RKO (cell line): ENCODE results near the gene SOS2.
"Not testable (repeated sequence)": the region's sequence is repeated elsewhere in the genome, so short reads cannot be mapped to it uniquely, and the experiment has no call there.

Experiments used
- DNase-seq: peaks from one replicate; pipeline ENCODE4 v3.0.0-alpha.2; 2016; ENCODE audit warnings: low spot score

The SOS2 gene

GRCh38 chr14:50225974-50226297 lies 5.4 kb downstream of the SOS2 start:
- DNase-seq, result no peak

GRCh38 chr14:50225067-50225973 lies 6.1 kb downstream of the SOS2 start:
- peak; percentile 15 for DNase-seq

- DNase-seq, result no peak
Measured at GRCh38 chr14:50222055-50222613, 9.2 kb downstream of the SOS2 start.

GRCh38 chr14:50218501-50218900 lies 12.9 kb downstream of the SOS2 start:
- DNase-seq, result no peak

GRCh38 chr14:50215416-50215815 lies 16.0 kb downstream of the SOS2 start:
- DNase-seq, result no peak

GRCh38 chr14:50213795-50214194 lies 17.6 kb downstream of the SOS2 start:
- DNase-seq, result no peak

GRCh38 chr14:50212726-50213125 lies 18.7 kb downstream of the SOS2 start:
- no peak for DNase-seq

- no peak for DNase-seq
Measured at GRCh38 chr14:50210074-50210473, 21.3 kb downstream of the SOS2 start.

GRCh38 chr14:50198499-50198898 lies 32.9 kb downstream of the SOS2 start:
- DNase-seq, result no peak

- DNase-seq, result no peak
Measured at GRCh38 chr14:50191499-50191898, 39.9 kb downstream of the SOS2 start.

- no peak for DNase-seq
Measured at GRCh38 chr14:50186107-50186506, 45.3 kb downstream of the SOS2 start.

GRCh38 chr14:50173891-50174290 lies 57.5 kb downstream of the SOS2 start:
- DNase-seq, result peak; percentile 15

- no peak for DNase-seq
Measured at GRCh38 chr14:50171895-50172294, 59.5 kb downstream of the SOS2 start.

- DNase-seq, result not testable (repeated sequence)
Measured at GRCh38 chr14:50167381-50167780, 64.0 kb downstream of the SOS2 start.

- no peak for DNase-seq
Measured at GRCh38 chr14:50156111-50156510, 75.3 kb downstream of the SOS2 start.

- DNase-seq, result no peak
Measured at GRCh38 chr14:50148799-50149198, 82.6 kb downstream of the SOS2 start.

- DNase-seq, result no peak
Measured at GRCh38 chr14:50139192-50139591, 92.2 kb downstream of the SOS2 start.

GRCh38 chr14:50127802-50128201 lies 103.6 kb downstream of the SOS2 start:
- DNase-seq, result no peak

GRCh38 chr14:50123062-50123461 lies 108.3 kb downstream of the SOS2 start:
- no peak for DNase-seq

- DNase-seq, result no peak
Measured at GRCh38 chr14:50122291-50122690, 109.1 kb downstream of the SOS2 start.

- no peak for DNase-seq
Measured at GRCh38 chr14:50121486-50121885, 109.9 kb downstream of the SOS2 start.

- no peak for DNase-seq
Measured at GRCh38 chr14:50117456-50117855, 113.9 kb downstream of the SOS2 start.

GRCh38 chr14:50116966-50117365 lies 114.4 kb downstream of the SOS2 start:
- peak; percentile 12 for DNase-seq
